ENCODE data around the gene FLNB. TPM values are rescaled to one million over a fixed set of nuclear protein-coding genes. Genes with fewer than 3 reads are reported as not detected.

The FLNB gene
- total and polyA plus RNA-seq, 10 of the 15 experiments (the other 5 are each of a cell fraction or from before 2014, with no cell fraction given) = 13.6 to 51.8 (median 26.4) TPM

GRCh38 chr3:58214484-58215316 lies 206.5 kb downstream of the FLNB start (continued):
- no peak for TF ChIP-seq HDAC6 (IDR thresholded peaks at IDR 0.05; ENCODE audit: unreplicated experiment)
- TF ChIP-seq NFIC (IDR thresholded peaks at IDR 0.05; ENCODE audit: low read depth, low read length) = peak; percentile 85
- no peak for TF ChIP-seq NRF1 (conservative IDR thresholded peaks at IDR 0.05; ENCODE audit: low read depth, low read length)
- peak; percentile 47; the same call in 1 of the 2 replicates for TF ChIP-seq PAX5 (IDR thresholded peaks at IDR 0.05; ENCODE audit: borderline replicate concordance, low read depth, low read length)
- peak; percentile 29; the same call in 1 of the 2 replicates for TF ChIP-seq USF2 (IDR thresholded peaks at IDR 0.05; ENCODE audit: borderline replicate concordance, low read depth, low read length)
- no peak for TF ChIP-seq ZNF274 (IDR thresholded peaks at IDR 0.05; ENCODE audit: insufficient read depth, insufficient read length)
- peak; percentile 12 for TF ChIP-seq HDGF (IDR thresholded peaks at IDR 0.05)
- TF ChIP-seq HCFC1 (IDR thresholded peaks at IDR 0.05; ENCODE audit: low read length) = no peak
- no peak for TF ChIP-seq BCLAF1 (IDR thresholded peaks at IDR 0.05)
- no peak; the same call in 1 of the 2 replicates for TF ChIP-seq RB1 (IDR thresholded peaks at IDR 0.05; ENCODE audit: borderline replicate concordance)
- 0 out of 2 replicates have a peak, but pooled peaks have one; percentile 87 for TF ChIP-seq ZNF592 (IDR thresholded peaks at IDR 0.05)
- TF ChIP-seq RUNX3 (IDR thresholded peaks at IDR 0.05; ENCODE audit: low read length) = peak; percentile 63; the same call in 1 of the 2 replicates
- no peak for TF ChIP-seq ATF3 (IDR thresholded peaks at IDR 0.05; ENCODE audit: borderline replicate concordance, extremely low read depth, low read depth, low read length)
- peak; percentile 91 for TF ChIP-seq MTA2 (IDR thresholded peaks at IDR 0.05; ENCODE audit: low read depth)
- no peak for TF ChIP-seq ZNF207 (IDR thresholded peaks at IDR 0.05; ENCODE audit: borderline replicate concordance)
- no peak for TF ChIP-seq SIN3A (IDR thresholded peaks at IDR 0.05; ENCODE audit: low read depth, low read length)
- TF ChIP-seq MEF2A (IDR thresholded peaks at IDR 0.05; ENCODE audit: insufficient read depth, low read depth, low read length) = peak; percentile 34; the same call in 1 of the 2 replicates
- TF ChIP-seq POLR2AphosphoS2 (IDR thresholded peaks at IDR 0.05; ENCODE audit: low read depth, low read length) = no peak

All from GM12878 (cell line).